Uterus (tissue), 4 donors: ENCODE results near the gene ZNF518A. TPM values are rescaled to one million over a fixed set of nuclear protein-coding genes. Genes with fewer than 3 reads are reported as not detected.
"Not testable (repeated sequence)": the region's sequence is repeated elsewhere in the genome, so short reads cannot be mapped to it uniquely, and the experiment has no call there.

Experiments used
- DNase-seq, 2 donors: peaks; one replicate each; pipeline ENCODE4 v3.0.0-alpha.2; 2019 to 2020
- H3K27ac ChIP-seq, 2 donors: fragments of 200-600 bp; sonication (generic); 1 replicate in 1 of 2; 2 replicates in 1 of 2; pipeline ENCODE4 v1.5.1; 2016 to 2018
- H3K27me3 ChIP-seq, 2 donors: fragments of 200-600 bp; sonication (generic); one replicate each; pipeline ENCODE4 v1.5.1; 2018 to 2019; ENCODE audit warnings: control low read depth in 1 of 2
- H3K36me3 ChIP-seq, 2 donors: fragments of 200-600 bp; sonication (generic); one replicate each; pipeline ENCODE4 v1.5.1; 2019; ENCODE audit warnings: control low read depth in 1 of 2
- H3K4me1 ChIP-seq, 2 donors: fragments of 200-600 bp; sonication (generic); one replicate each; pipeline ENCODE4 v1.5.1; 2018 to 2019; ENCODE audit warnings: control low read depth in 1 of 2
- H3K4me3 ChIP-seq, 2 donors: fragments of 200-600 bp; sonication (generic); 1 replicate in 1 of 2; 2 replicates in 1 of 2; pipeline ENCODE4 v1.5.1; 2018 to 2019; ENCODE audit warnings: mild to moderate bottlenecking in 1 of 2
- H3K9me3 ChIP-seq, 2 donors: fragments of 200-600 bp; sonication (generic); one replicate each; pipeline ENCODE4 v1.5.1; 2019; ENCODE audit warnings: control low read depth in 1 of 2
- POLR2A ChIP-seq, 2 donors: fragments of 450-650 bp; IDR thresholded peaks; one replicate each; pipeline ENCODE4 v1.6.1; 2016; ENCODE audit warnings: antibody characterized with exemption in 2 of 2, mild to moderate bottlenecking in 1 of 2, moderate library complexity in 1 of 2
- intact Hi-C: fragments of 100-400 bp; cut with DNase I; formaldehyde crosslinking; loops from one replicate; pipeline ENCODE4 v1.15.1; 2023; ENCODE audit warnings: low total_unique reads
- total RNA-seq, 4 donors: library from RNA; depleted of rRNA in 3 of 4; stranded (reverse); fragments of >200 nt in 3 of 4; gene quantifications; one replicate each; pipeline versions ENCODE4 v1.1.0 to v1.2.4, GENCODE V29; 2014 to 2023
- TF ChIP-seq, protein P1 (sequence below), 4 experiments: fragments of 200-600 bp in 2 of 4; fragments of 450-650 bp in 2 of 4; sonication (generic) in 2 of 4; IDR thresholded peaks; one replicate each; pipeline ENCODE4 v1.5.1; 2016 to 2019; ENCODE audit warnings: antibody characterized with exemption in 4 of 4, mild to moderate bottlenecking in 2 of 4, moderate library complexity in 1 of 4
- donor health status: DM: yes; HTN: yes; CAD: no.

Gene ZNF518A
- total RNA-seq, 4 donors from 2014 or later, result 12.4 to 82.3 (median 26.5) TPM

DNA sequence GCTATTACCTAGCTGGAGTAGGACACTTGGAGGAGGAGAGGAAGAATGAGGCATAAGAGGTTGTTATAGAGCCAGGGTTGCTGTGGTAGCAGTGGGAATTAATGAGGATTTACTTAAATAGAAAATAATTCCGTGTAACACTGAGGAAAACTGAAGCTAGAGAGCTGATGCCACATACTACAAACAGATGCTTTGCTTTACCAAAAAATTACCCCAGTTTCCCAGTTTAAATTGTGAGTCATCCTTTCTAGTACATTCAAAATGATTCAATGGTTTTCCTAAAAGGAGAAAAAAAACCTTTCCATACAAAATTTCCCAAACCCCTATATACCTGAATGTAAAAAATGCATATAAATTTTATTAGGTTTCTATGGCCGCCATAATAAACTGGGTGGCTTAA lies 58.3 kb downstream of the ZNF518A start:
- Histone ChIP-seq H3K27ac (no peak overlapping the region), H3K4me1 (no peaks in the 10 kb centered on the region), H3K36me3 (no peaks in the 10 kb centered on the region), H3K27me3 (no peaks in the 10 kb centered on the region), H3K4me3 (no peak overlapping the region), H3K9me3 (no peaks in the 10 kb centered on the region)
- intact Hi-C loops, result no loop called here
- TF ChIP-seq POLR2A (IDR thresholded peaks at IDR 0.05), result no peak
- TF ChIP-seq, protein P1, sequence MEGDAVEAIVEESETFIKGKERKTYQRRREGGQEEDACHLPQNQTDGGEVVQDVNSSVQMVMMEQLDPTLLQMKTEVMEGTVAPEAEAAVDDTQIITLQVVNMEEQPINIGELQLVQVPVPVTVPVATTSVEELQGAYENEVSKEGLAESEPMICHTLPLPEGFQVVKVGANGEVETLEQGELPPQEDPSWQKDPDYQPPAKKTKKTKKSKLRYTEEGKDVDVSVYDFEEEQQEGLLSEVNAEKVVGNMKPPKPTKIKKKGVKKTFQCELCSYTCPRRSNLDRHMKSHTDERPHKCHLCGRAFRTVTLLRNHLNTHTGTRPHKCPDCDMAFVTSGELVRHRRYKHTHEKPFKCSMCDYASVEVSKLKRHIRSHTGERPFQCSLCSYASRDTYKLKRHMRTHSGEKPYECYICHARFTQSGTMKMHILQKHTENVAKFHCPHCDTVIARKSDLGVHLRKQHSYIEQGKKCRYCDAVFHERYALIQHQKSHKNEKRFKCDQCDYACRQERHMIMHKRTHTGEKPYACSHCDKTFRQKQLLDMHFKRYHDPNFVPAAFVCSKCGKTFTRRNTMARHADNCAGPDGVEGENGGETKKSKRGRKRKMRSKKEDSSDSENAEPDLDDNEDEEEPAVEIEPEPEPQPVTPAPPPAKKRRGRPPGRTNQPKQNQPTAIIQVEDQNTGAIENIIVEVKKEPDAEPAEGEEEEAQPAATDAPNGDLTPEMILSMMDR (IDR thresholded peaks at IDR 0.05), result no peak
- DNase-seq, result no peak

DNA sequence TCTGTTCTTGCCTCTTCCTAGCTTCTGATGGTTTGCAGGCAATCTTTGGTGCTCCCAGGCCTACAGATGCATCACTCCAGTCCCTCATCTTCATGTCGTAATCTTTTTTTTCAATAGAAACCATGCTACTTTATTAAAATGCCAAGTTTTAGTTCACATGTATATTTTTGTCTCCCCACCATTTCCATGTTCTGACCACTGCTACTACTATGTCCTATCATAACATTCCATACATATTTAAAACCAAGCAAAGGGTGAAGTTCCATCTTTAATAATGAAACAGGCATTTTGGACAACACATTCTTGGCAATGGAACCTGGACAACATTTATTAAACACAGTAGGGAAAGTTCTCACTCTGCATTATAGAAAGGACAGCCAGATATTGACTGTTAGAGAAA lies 58.8 kb downstream of the ZNF518A start:
- H3K4me1 ChIP-seq, result no peaks in the 10 kb centered on the region
- no peaks in the 10 kb centered on the region for H3K9me3 ChIP-seq
- H3K4me3 ChIP-seq, result no peak overlapping the region
- no peaks in the 10 kb centered on the region for H3K27me3 ChIP-seq
- intact Hi-C loops, result no loop called here
- H3K27ac ChIP-seq, result no peak overlapping the region
- no peak for DNase-seq
- no peaks in the 10 kb centered on the region for H3K36me3 ChIP-seq
- TF ChIP-seq POLR2A (IDR thresholded peaks at IDR 0.05), result no peak
- TF ChIP-seq, protein P1 (IDR thresholded peaks at IDR 0.05), result no peak

DNA sequence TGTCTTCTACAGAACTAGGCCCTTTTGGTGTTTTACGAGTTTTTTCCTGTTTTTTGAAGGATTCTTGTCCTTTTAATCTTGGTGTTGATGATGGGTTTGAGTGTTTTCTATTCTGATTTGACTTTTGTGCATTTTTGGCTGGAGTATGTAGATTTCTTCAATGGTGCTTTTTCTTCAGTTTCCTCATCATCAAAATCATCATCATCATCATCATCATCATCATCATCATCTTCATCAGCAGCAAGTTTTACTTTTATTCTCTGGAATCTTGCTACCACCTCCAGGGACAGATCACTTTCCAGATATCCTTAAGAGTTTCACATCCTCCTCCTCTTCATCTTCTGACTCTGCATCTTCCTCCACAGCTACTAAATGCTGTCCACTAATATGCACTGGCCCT lies 59.4 kb downstream of the ZNF518A start:
- H3K4me1 ChIP-seq, H3K27ac ChIP-seq, intact Hi-C loops, H3K36me3 ChIP-seq, H3K9me3 ChIP-seq, H3K27me3 ChIP-seq, DNase-seq, H3K4me3 ChIP-seq: not testable (repeated sequence)

DNA sequence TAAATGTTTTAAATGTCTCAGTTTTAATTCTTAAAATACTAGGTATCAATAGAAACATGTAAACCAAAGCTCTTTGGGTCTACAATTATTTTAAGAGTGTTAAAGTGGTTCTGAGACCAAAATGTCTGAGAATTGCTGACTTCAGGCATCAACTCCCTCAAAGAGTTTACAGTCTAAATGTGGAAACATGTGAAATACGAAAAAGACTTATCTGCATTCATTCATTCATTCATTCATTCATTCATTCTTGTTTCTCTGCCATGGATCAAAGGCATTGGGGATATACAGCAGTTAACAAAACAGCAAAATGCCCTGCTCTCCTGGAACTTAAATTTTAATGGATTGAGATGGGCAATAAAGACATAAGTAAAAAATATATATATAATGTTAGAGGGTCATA lies 71.4 kb downstream of the ZNF518A start:
- Histone ChIP-seq H3K27ac (no peak overlapping the region), H3K9me3 (no peaks in the 10 kb centered on the region), H3K4me3 (no peak overlapping the region), H3K36me3 (no peaks in the 10 kb centered on the region), H3K27me3 (no peaks in the 10 kb centered on the region), H3K4me1 (no peaks in the 10 kb centered on the region)
- intact Hi-C loops, result no loop called here
- no peak for DNase-seq
- TF ChIP-seq POLR2A (IDR thresholded peaks at IDR 0.05), result no peak
- TF ChIP-seq, protein P1 (IDR thresholded peaks at IDR 0.05), result no peak

DNA sequence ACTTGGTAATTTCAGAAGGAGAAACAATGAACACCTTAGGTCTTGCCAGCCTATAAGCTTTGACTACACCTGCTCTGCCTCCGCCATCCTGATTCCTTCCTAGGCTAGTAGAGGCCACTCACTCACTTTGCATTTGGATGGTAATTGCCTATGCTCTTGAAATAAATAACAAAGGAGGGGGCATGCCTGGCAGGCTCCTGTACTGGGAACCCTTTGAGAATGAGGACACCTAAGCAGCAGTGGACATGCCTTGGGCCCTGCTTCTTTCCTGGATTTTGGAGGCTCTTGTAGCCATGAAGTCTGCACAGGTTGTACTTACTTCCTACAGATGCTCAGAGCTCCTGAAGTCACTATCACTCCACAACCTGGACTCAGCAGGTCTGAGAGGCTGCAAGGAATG lies 75.5 kb downstream of the ZNF518A start:
- DNase-seq, result no peak
- no peaks in the 10 kb centered on the region for H3K27me3 ChIP-seq
- no peaks in the 10 kb centered on the region for H3K36me3 ChIP-seq
- H3K9me3 ChIP-seq, result no peaks in the 10 kb centered on the region
- no peak overlapping the region for H3K27ac ChIP-seq
- intact Hi-C loops, result no loop called here
- no peaks in the 10 kb centered on the region for H3K4me1 ChIP-seq
- no peak overlapping the region for H3K4me3 ChIP-seq
- TF ChIP-seq, protein P1 (IDR thresholded peaks at IDR 0.05), result no peak
- no peak for TF ChIP-seq POLR2A (IDR thresholded peaks at IDR 0.05)

DNA sequence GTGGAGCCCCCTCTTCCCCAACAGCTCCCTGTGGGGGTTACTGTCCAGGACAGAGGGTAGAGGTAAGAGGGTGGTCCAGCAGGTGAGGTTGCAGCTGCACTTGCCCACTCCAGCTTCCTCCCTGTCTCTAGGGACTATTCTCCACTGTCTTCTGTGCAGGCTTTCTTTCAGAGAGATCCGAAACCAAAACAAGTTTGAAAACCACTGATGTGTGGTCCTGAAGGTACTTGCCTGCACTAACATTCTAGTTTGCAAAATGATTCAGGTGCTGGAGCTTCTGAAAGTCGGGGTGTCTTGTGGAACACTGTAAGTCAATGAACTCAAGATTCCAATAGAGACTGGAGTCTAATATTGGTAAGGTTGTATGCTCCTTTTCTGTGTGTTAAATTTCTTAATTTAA lies 78.2 kb downstream of the ZNF518A start:
- no peak overlapping the region for H3K27ac ChIP-seq
- no peak for DNase-seq
- no peak overlapping the region for H3K4me3 ChIP-seq
- TF ChIP-seq, protein P1 (IDR thresholded peaks at IDR 0.05), result no peak
- TF ChIP-seq POLR2A (IDR thresholded peaks at IDR 0.05), result no peak
- no peaks in the 10 kb centered on the region for H3K27me3 ChIP-seq
- intact Hi-C loops, result no loop called here
- no peaks in the 10 kb centered on the region for H3K4me1 ChIP-seq
- H3K36me3 ChIP-seq, result no peaks in the 10 kb centered on the region
- H3K9me3 ChIP-seq, result no peaks in the 10 kb centered on the region
